Smooth muscle cell (in vitro differentiated cells): ENCODE data around the gene ALG3. TPM values are rescaled to one million over a fixed set of nuclear protein-coding genes. Genes with fewer than 3 reads are reported as not detected.

Experiments used
- DNase-seq: peaks from one replicate; lab custom pipeline; 2025; ENCODE audit not compliant: unreplicated experiment; lab: John Stamatoyannopoulos, UW
- H2AFZ ChIP-seq: fragments of 200-600 bp; sonication (generic); 2 replicates; pipeline ENCODE4 v1.6.0; 2016; ENCODE audit warnings: antibody characterized with exemption, low read depth, mild to moderate bottlenecking
- H3F3A ChIP-seq: fragments of 200-600 bp; sonication (generic); 2 replicates; pipeline ENCODE4 v1.6.0; 2017; ENCODE audit warnings: antibody characterized with exemption, low read depth
- H3K27ac ChIP-seq: fragments of 200-600 bp; sonication (generic); 2 replicates; pipeline ENCODE4 v1.5.1; 2016; ENCODE audit warnings: low read depth, mild to moderate bottlenecking
- H3K27me3 ChIP-seq: fragments of 200-600 bp; sonication (generic); 2 replicates; pipeline ENCODE4 v1.6.1; 2016; ENCODE audit warnings: low read depth, mild to moderate bottlenecking
- H3K36me3 ChIP-seq: fragments of 200-600 bp; sonication (generic); 2 replicates; pipeline ENCODE4 v1.5.1; 2016; ENCODE audit warnings: low read depth
- H3K4me1 ChIP-seq: fragments of 200-600 bp; sonication (generic); 2 replicates; pipeline ENCODE4 v1.5.1; 2016; ENCODE audit warnings: low read depth
- H3K4me2 ChIP-seq: fragments of 200-600 bp; sonication (generic); 2 replicates; pipeline ENCODE4 v1.6.0; 2016; ENCODE audit warnings: mild to moderate bottlenecking
- H3K4me3 ChIP-seq: fragments of 200-600 bp; sonication (generic); 2 replicates; pipeline ENCODE4 v1.5.1; 2016; ENCODE audit warnings: mild to moderate bottlenecking
- H3K79me2 ChIP-seq: fragments of 200-600 bp; sonication (generic); 2 replicates; pipeline ENCODE4 v1.6.0; 2016; ENCODE audit warnings: low read depth, mild to moderate bottlenecking
- H3K9ac ChIP-seq: fragments of 200-600 bp; sonication (generic); 2 replicates; pipeline ENCODE4 v1.6.0; 2016; ENCODE audit warnings: low read depth
- H3K9me3 ChIP-seq: fragments of 200-600 bp; sonication (generic); replicated peaks from 2 replicates; pipeline ENCODE4 v1.5.1; 2016; ENCODE audit warnings: low read depth
- H4K20me1 ChIP-seq: fragments of 200-600 bp; sonication (generic); 2 replicates; pipeline ENCODE4 v1.6.0; 2016; ENCODE audit warnings: low read depth
- CTCF ChIP-seq: fragments of 200-600 bp; sonication (generic); IDR thresholded peaks from 2 replicates; pipeline ENCODE4 v1.5.1; 2017; ENCODE audit warnings: borderline replicate concordance, mild to moderate bottlenecking, antibody characterized with exemption; ENCODE audit not compliant: insufficient read depth, poor library complexity, severe bottlenecking
- WGBS: methylation state at CpG from one replicate; pipeline ENCODE4 v1.1.7; 2016; ENCODE audit warnings: low lambda C conversion rate; 5-methylcytosine and 5-hydroxymethylcytosine counted together
- polyA plus RNA-seq: library from polyadenylated mRNA; unstranded; fragments of >200 nt; fragmentation: Nextera tagmentation; extraction: Ambion mirVana; gene quantifications from 2 replicates; pipeline ENCODE4 v1.2.1, GENCODE V29; 2016
- total RNA-seq: library from RNA; depleted of rRNA; stranded (reverse); fragments of >200 nt; gene quantifications from 2 replicates; pipeline ENCODE4 v1.2.3, GENCODE V29; 2014

Gene ALG3
- total and polyA plus RNA-seq, 2 experiments from 2014 or later = 91.2 to 95.2 TPM

GRCh38 chr3:184234224-184234623 is 14.5 kb downstream of the ALG3 start:
- Histone ChIP-seq H3K36me3 (no peaks in the 10 kb centered on the region), H3K4me1 (peaks cover 9% of the 10 kb centered on the region), H3K79me2 (no peaks in the 10 kb centered on the region), H3K4me3 (no peak overlapping the region), H4K20me1 (no peaks in the 10 kb centered on the region), H3K27ac (no peak overlapping the region), H2AFZ (no peak overlapping the region), H3K9me3 (no peaks in the 10 kb centered on the region), H3K4me2 (no peak overlapping the region), H3K27me3 (peaks cover 54% of the 10 kb centered on the region), H3F3A (no peaks in the 10 kb centered on the region), H3K9ac (no peak overlapping the region)
- 68% methylated on average over 4 of the region's 4 CpGs for WGBS
- no peak for TF ChIP-seq CTCF
- no peak for DNase-seq

- DNase-seq = no peak
- H3K36me3 ChIP-seq = no peaks in the 10 kb centered on the region
- no peaks in the 10 kb centered on the region for H3F3A ChIP-seq
- no peaks in the 10 kb centered on the region for H3K79me2 ChIP-seq
- no peaks in the 10 kb centered on the region for H4K20me1 ChIP-seq
- TF ChIP-seq CTCF = no peak
- peaks cover 9% of the 10 kb centered on the region for H3K4me1 ChIP-seq
- no peak overlapping the region for H3K9ac ChIP-seq
- peaks cover 63% of the 10 kb centered on the region for H3K27me3 ChIP-seq
- no peak overlapping the region for H3K4me2 ChIP-seq
- H3K4me3 ChIP-seq = no peak overlapping the region
- no peak overlapping the region for H3K27ac ChIP-seq
- 88% methylated on average over 19 of the region's 23 CpGs for WGBS
- H3K9me3 ChIP-seq = no peaks in the 10 kb centered on the region
- H2AFZ ChIP-seq = no peak overlapping the region
Observed at GRCh38 chr3:184233127-184233843, 15.5 kb downstream of the ALG3 start.

- DNase-seq = no peak
- Histone ChIP-seq H3K9ac (no peak overlapping the region), H3K4me2 (no peak overlapping the region), H3K79me2 (no peaks in the 10 kb centered on the region), H3K27ac (no peak overlapping the region), H2AFZ (no peak overlapping the region), H3K36me3 (no peaks in the 10 kb centered on the region), H3K9me3 (no peaks in the 10 kb centered on the region), H3K27me3 (peaks cover 79% of the 10 kb centered on the region), H3K4me3 (no peak overlapping the region), H3K4me1 (peaks cover 9% of the 10 kb centered on the region), H4K20me1 (no peaks in the 10 kb centered on the region), H3F3A (no peaks in the 10 kb centered on the region)
- 76% methylated on average over 3 of the region's 3 CpGs for WGBS
- TF ChIP-seq CTCF = no peak
Observed at GRCh38 chr3:184231671-184232070, 17.1 kb downstream of the ALG3 start.
